Measurements from ENCODE around the gene LRRC17. TPM values are rescaled to one million over a fixed set of nuclear protein-coding genes. Genes with fewer than 3 reads are reported as not detected.
A peak's percentile ranks its signal among the peaks of the same experiment; 100 is the strongest.

Gene LRRC17
- total and polyA plus RNA-seq, 9 of the 15 experiments (the other 6 are each of a cell fraction or from before 2014, with no cell fraction given): 0.03 to 0.18 (median 0.12) TPM; not detected in 5

- TF ChIP-seq FIP1L1 (IDR thresholded peaks at IDR 0.05; ENCODE audit: low read depth, low read length, poor library complexity, severe bottlenecking) (no peak), ZBTB2 (IDR thresholded peaks at IDR 0.05) (no peak), ZNF79 (CRISPR knock-in tag; IDR thresholded peaks at IDR 0.05; ENCODE audit: low read depth) (no peak), KHSRP (IDR thresholded peaks at IDR 0.05) (no peak), ZNF224 (CRISPR knock-in tag; IDR thresholded peaks at IDR 0.05) (no peak), PRDM10 (IDR thresholded peaks at IDR 0.05; ENCODE audit: partially characterized antibody) (no peak), FOXJ2 (tag; IDR thresholded peaks at IDR 0.05) (peak; percentile 88), ZNF668 (CRISPR knock-in tag; IDR thresholded peaks at IDR 0.05) (no peak), RCOR1 (IDR thresholded peaks at IDR 0.05; ENCODE audit: borderline replicate concordance in 1 of 2, low read depth in 2 of 2, low read length in 2 of 2) (peak; percentile 99 to 100), MEF2D (tag; conservative IDR thresholded peaks at IDR 0.05; ENCODE audit: low read depth) (0 out of 2 replicates have a peak, but pooled peaks have one; percentile 56), ZNF146 (CRISPR knock-in tag; IDR thresholded peaks at IDR 0.05; ENCODE audit: unreplicated experiment) (no peak), E2F3 (CRISPR knock-in tag; IDR thresholded peaks at IDR 0.05) (no peak), ATF7 (IDR thresholded peaks at IDR 0.05) (0 out of 2 replicates have a peak, but pooled peaks have one; percentile 39), ILK (tag; IDR thresholded peaks at IDR 0.05; ENCODE audit: borderline replicate concordance, low read depth) (no peak), NBN (IDR thresholded peaks at IDR 0.05; ENCODE audit: low read depth) (0 out of 2 replicates have a peak, but pooled peaks have one; percentile 42), KAT8 (IDR thresholded peaks at IDR 0.05; ENCODE audit: low read depth) (no peak), SLC30A9 (CRISPR knock-in tag; IDR thresholded peaks at IDR 0.05) (no peak)
- TF ChIP-seq, protein P1, sequence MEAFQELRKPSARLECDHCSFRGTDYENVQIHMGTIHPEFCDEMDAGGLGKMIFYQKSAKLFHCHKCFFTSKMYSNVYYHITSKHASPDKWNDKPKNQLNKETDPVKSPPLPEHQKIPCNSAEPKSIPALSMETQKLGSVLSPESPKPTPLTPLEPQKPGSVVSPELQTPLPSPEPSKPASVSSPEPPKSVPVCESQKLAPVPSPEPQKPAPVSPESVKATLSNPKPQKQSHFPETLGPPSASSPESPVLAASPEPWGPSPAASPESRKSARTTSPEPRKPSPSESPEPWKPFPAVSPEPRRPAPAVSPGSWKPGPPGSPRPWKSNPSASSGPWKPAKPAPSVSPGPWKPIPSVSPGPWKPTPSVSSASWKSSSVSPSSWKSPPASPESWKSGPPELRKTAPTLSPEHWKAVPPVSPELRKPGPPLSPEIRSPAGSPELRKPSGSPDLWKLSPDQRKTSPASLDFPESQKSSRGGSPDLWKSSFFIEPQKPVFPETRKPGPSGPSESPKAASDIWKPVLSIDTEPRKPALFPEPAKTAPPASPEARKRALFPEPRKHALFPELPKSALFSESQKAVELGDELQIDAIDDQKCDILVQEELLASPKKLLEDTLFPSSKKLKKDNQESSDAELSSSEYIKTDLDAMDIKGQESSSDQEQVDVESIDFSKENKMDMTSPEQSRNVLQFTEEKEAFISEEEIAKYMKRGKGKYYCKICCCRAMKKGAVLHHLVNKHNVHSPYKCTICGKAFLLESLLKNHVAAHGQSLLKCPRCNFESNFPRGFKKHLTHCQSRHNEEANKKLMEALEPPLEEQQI (IDR thresholded peaks at IDR 0.05): peak; percentile 60; the same call in 1 of the 2 replicates
- TF ChIP-seq, protein P2, sequence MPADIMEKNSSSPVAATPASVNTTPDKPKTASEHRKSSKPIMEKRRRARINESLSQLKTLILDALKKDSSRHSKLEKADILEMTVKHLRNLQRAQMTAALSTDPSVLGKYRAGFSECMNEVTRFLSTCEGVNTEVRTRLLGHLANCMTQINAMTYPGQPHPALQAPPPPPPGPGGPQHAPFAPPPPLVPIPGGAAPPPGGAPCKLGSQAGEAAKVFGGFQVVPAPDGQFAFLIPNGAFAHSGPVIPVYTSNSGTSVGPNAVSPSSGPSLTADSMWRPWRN (IDR thresholded peaks at IDR 0.05; ENCODE audit: low read depth): peak; percentile 70; the same call in 1 of the 2 replicates
- TF ChIP-seq, protein P3, sequence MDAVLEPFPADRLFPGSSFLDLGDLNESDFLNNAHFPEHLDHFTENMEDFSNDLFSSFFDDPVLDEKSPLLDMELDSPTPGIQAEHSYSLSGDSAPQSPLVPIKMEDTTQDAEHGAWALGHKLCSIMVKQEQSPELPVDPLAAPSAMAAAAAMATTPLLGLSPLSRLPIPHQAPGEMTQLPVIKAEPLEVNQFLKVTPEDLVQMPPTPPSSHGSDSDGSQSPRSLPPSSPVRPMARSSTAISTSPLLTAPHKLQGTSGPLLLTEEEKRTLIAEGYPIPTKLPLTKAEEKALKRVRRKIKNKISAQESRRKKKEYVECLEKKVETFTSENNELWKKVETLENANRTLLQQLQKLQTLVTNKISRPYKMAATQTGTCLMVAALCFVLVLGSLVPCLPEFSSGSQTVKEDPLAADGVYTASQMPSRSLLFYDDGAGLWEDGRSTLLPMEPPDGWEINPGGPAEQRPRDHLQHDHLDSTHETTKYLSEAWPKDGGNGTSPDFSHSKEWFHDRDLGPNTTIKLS (IDR thresholded peaks at IDR 0.05; ENCODE audit: borderline replicate concordance, low read depth): no peak
Measured at GRCh38 chr7:102983602-102984001, 70.8 kb downstream of the LRRC17 start (continued).
